Measurements from ENCODE around the gene ARIH1. TPM values are rescaled to one million over a fixed set of nuclear protein-coding genes. Genes with fewer than 3 reads are reported as not detected.
"Not testable (repeated sequence)": the region's sequence is repeated elsewhere in the genome, so short reads cannot be mapped to it uniquely, and the experiment has no call there.

Gene ARIH1
- 11.8 and 15.7 TPM in 2 replicates for total RNA-seq

- peak; percentile 97 to 98 for DNase-seq (ENCODE audit: low read depth in 2 of 2)
These were observed at the start of gene ARIH1 for GRCh38 chr15:72473614-72474465. TSS of gene ARIH1 (plus strand) at chr15:72474330. CDS start at chr15:72474640, 310 bp downstream.

- DNase-seq (ENCODE audit: low read depth in 2 of 2): no peak
These were observed 47.4 kb upstream of the ARIH1 start for GRCh38 chr15:72426753-72427152.

GRCh38 chr15:72437650-72438316, 36.3 kb upstream of the ARIH1 start:
- DNase-seq (ENCODE audit: low read depth in 2 of 2): no peak

- not testable (repeated sequence) for DNase-seq (ENCODE audit: low read depth in 2 of 2)
These were observed 31.3 kb upstream of the ARIH1 start for GRCh38 chr15:72442848-72443247.

GRCh38 chr15:72445426-72445825, 28.7 kb upstream of the ARIH1 start:
- DNase-seq (ENCODE audit: low read depth in 2 of 2): no peak

DNA sequence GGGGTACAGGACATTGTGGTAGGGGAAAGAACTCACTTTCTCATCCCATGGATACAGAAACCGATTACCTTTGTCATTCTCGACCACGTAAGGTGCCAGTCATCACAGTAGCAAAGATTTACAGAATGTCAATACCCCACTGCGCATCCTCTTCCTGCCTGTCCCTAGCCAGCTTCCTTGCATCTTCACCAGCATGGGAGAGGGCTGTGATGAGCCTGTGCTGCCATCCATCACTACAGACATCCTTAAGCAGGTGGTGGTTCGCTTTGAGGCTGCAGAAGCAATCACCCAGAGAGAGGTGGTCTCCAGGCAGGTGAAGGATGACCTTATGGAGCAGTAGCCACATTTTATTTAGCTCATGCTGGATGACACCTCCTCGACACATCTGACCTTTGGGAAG, 23.3 kb upstream of the ARIH1 start:
- DNase-seq (ENCODE audit: low read depth in 2 of 2): no peak

- DNase-seq (ENCODE audit: low read depth in 2 of 2): no peak
These were observed 22.9 kb upstream of the ARIH1 start for GRCh38 chr15:72451224-72451623.

- DNase-seq (ENCODE audit: low read depth in 2 of 2): no peak
These were observed 17.4 kb upstream of the ARIH1 start for GRCh38 chr15:72456684-72457083.

GRCh38 chr15:72460402-72460801, 13.7 kb upstream of the ARIH1 start:
- DNase-seq (ENCODE audit: low read depth in 2 of 2): no peak

GRCh38 chr15:72463702-72464101, 10.4 kb upstream of the ARIH1 start:
- no peak for DNase-seq (ENCODE audit: low read depth in 2 of 2)

DNA sequence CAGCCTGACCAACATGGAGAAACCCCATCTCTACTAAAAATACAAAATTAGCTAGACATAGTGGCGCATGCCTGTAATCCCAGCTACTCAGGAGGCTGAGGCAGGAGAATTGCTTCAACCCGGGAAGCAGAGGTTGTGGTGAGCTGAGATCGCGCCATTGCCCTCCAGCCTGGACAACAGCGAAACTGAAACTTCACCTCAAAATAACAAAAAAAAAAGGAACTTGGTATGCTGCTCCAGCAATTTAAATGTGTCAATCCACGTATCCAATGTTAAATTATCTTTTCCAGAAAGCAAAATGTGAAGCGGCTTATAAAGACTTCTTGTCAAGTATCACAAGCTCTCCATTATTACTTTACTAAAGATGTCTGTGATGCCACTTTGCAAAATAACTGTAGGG, 9.9 kb upstream of the ARIH1 start:
- no peak for DNase-seq (ENCODE audit: low read depth in 2 of 2)

GRCh38 chr15:72468103-72468502, 6.0 kb upstream of the ARIH1 start:
- DNase-seq (ENCODE audit: low read depth in 2 of 2): no peak

DNA sequence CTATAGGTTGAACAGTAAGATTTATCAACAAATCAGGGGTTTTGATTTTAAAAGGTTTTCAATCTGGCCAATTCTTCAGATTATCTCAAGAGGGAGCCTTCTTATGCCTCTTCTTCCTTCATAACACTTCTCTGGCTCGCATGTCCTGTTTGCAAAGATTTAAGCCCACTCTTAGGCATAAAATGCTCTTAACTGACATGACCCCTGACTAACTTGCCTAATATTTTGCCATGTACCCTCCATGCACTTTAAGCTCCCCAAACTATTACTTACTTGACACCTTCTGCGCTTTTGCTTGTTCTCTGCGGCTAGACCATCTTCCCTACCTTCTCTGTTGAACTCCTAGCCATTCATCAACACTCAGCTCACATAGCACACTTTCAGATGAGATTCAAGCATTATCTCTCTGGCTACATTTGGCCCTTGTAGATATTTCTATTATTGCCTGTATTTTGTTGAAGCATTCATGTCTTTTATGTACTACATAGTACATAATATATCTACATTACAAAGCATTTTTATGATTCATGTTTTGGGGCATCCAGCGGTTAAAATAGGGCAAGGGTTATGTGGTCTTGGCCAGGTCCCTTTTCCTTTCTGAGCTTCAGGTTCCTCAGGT, 1.0 kb upstream of the ARIH1 start:
- peak; percentile 1 to 13 for DNase-seq (ENCODE audit: low read depth in 2 of 2)

- DNase-seq (ENCODE audit: low read depth in 2 of 2): no peak
These were observed 359 bp downstream of the ARIH1 start for GRCh38 chr15:72474466-72474911.

GRCh38 chr15:72474912-72475628, 940 bp downstream of the ARIH1 start:
- DNase-seq (ENCODE audit: low read depth in 2 of 2): peak; percentile 78 to 84

GRCh38 chr15:72475674-72476073, 1.5 kb downstream of the ARIH1 start:
- DNase-seq (ENCODE audit: low read depth in 2 of 2): no peak

- DNase-seq (ENCODE audit: low read depth in 2 of 2): not testable (repeated sequence)
These were observed 2.2 kb downstream of the ARIH1 start for GRCh38 chr15:72476330-72476729.

DNA sequence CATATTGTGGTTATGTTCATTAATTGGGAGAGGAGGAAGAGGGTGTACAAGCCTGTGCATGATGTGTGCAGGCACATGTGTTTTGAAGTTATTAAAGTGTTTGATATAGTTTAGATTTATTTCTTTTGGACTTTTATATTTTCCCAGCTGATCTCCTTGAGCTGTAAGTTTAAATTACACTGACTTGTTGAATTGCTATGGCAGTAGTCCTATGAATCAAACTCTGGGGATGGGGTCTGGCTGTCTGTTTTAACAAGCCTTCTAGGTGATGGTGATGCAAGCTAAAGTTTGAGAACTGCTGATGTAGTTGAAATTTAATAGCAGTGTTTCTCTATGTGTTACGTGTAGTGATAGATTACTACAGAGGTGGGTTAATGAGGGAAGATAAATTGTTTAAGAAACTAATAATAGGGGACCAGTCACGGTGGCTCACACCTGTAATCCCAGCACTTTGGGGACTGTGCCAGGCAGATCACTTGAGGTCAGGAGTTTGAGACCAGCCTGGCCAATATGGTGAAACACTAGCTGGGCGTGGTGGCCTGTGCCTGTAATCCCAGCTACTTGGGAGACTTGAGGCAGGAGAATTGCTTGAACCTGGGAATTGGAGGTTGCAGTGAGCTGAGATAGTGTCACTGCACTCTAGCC, 7.0 kb downstream of the ARIH1 start:
- DNase-seq (ENCODE audit: low read depth in 2 of 2): no peak

DNA sequence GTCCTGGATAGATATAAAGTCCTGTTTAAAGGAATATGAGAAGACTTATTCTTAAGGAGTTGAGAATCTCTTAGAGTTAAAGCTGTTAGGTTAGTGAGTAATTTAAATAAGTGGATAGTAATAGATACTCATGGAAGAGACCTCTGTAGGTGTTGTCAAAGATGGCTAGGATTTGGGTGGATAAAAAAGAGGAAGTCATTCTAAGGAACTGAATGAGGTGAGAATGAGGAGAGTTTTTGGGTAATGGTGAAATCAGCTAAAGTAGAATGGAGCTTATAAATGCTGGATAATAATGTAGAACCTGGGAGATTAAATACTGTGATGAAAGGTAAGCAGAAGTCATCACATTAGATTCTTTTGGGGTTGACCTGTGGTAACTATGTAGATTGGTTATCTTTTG, 8.1 kb downstream of the ARIH1 start:
- DNase-seq (ENCODE audit: low read depth in 2 of 2): no peak

- DNase-seq (ENCODE audit: low read depth in 2 of 2): no peak
These were observed 9.1 kb downstream of the ARIH1 start for GRCh38 chr15:72483279-72483678.

GRCh38 chr15:72486144-72486543, 12.0 kb downstream of the ARIH1 start:
- DNase-seq (ENCODE audit: low read depth in 2 of 2): no peak
